Hematopoietic multipotent progenitor cell treated with erythropoietin and hydrocortisone succinate and interleukin-3 and kit ligand, for 15 days (in vitro differentiated cells): ENCODE results near the gene VAPA.
"Not testable (repeated sequence)": the region's sequence is repeated elsewhere in the genome, so short reads cannot be mapped to it uniquely, and the experiment has no call there.

Experiments
- DNase-seq: peaks from one replicate; pipeline ENCODE4 v3.0.0-alpha.2; 2015; ENCODE audit warnings: low spot score

Gene VAPA

GRCh38 chr18:9886005-9886348, 27.8 kb upstream of the VAPA start:
- no peak for DNase-seq

- no peak for DNase-seq
Measured at GRCh38 chr18:9887992-9888391, 25.8 kb upstream of the VAPA start.

- no peak for DNase-seq
Measured at GRCh38 chr18:9890196-9890595, 23.6 kb upstream of the VAPA start.

GRCh38 chr18:9890957-9891356, 22.9 kb upstream of the VAPA start:
- DNase-seq, result peak; percentile 67

GRCh38 chr18:9891515-9891914, 22.3 kb upstream of the VAPA start:
- DNase-seq, result not testable (repeated sequence)

- DNase-seq, result no peak
Measured at GRCh38 chr18:9894454-9895068, 19.3 kb upstream of the VAPA start.

GRCh38 chr18:9897129-9897528, 16.7 kb upstream of the VAPA start:
- DNase-seq, result no peak

- not testable (repeated sequence) for DNase-seq
Measured at GRCh38 chr18:9897787-9898291, 16.0 kb upstream of the VAPA start.

- peak; percentile 21 for DNase-seq
Measured at GRCh38 chr18:9898792-9899549, 14.8 kb upstream of the VAPA start.

- DNase-seq, result not testable (repeated sequence)
Measured at GRCh38 chr18:9899550-9899930, 14.3 kb upstream of the VAPA start.

GRCh38 chr18:9900699-9901098, 13.1 kb upstream of the VAPA start:
- no peak for DNase-seq

- no peak for DNase-seq
Measured at GRCh38 chr18:9901377-9901776, 12.4 kb upstream of the VAPA start.

- not testable (repeated sequence) for DNase-seq
Measured at GRCh38 chr18:9902264-9902663, 11.6 kb upstream of the VAPA start.

- no peak for DNase-seq
Measured at GRCh38 chr18:9902832-9903231, 11.0 kb upstream of the VAPA start.

- DNase-seq, result no peak
Measured at GRCh38 chr18:9905401-9905922, 8.4 kb upstream of the VAPA start.

- DNase-seq, result no peak
Measured at GRCh38 chr18:9906481-9906880, 7.3 kb upstream of the VAPA start.

GRCh38 chr18:9907867-9908266, 5.9 kb upstream of the VAPA start:
- DNase-seq, result no peak

- no peak for DNase-seq
Measured at GRCh38 chr18:9910071-9910470, 3.7 kb upstream of the VAPA start.

GRCh38 chr18:9910661-9911060, 3.2 kb upstream of the VAPA start:
- no peak for DNase-seq

- no peak for DNase-seq
Measured at GRCh38 chr18:9911226-9911625, 2.6 kb upstream of the VAPA start.

- DNase-seq, result not testable (repeated sequence)
Measured at GRCh38 chr18:9912285-9912684, 1.5 kb upstream of the VAPA start.

GRCh38 chr18:9913151-9913525, 678 bp upstream of the VAPA start:
- DNase-seq, result no peak

- DNase-seq, result no peak
Measured at GRCh38 chr18:9914334-9914583, 443 bp downstream of the VAPA start.
